Kidney (tissue), 14 donors: ENCODE results near the gene AIFM1. TPM values are rescaled to one million over a fixed set of nuclear protein-coding genes. Genes with fewer than 3 reads are reported as not detected.
A peak's percentile ranks its signal among the peaks of the same experiment; 100 is the strongest.

Experiments used
- DNase-seq, 5 donors: peaks; one replicate each; pipeline ENCODE4 v3.0.0-alpha.2; 2013 to 2020
- FAIRE-seq: peaks from 2 replicates; lab custom pipeline; 2012; peaks lifted over from hg19 to GRCh38; lab: Jason Lieb, UNC
- H3K27ac ChIP-seq, 2 donors: one replicate each; pipeline ENCODE4 v1.7.0; 2013; ENCODE audit warnings: low read depth in 2 of 2, low read length in 2 of 2, inconsistent platforms in 1 of 2
- H3K27me3 ChIP-seq: one replicate; pipeline ENCODE4 v1.7.1; 2013; ENCODE audit warnings: low read length, inconsistent platforms; ENCODE audit not compliant: control insufficient read depth, insufficient read depth
- H3K36me3 ChIP-seq, 3 donors: one replicate each; pipeline versions ENCODE4 v1.7.0 to v1.7.1; 2013; ENCODE audit warnings: low read length in 3 of 3, control low read depth in 1 of 3, inconsistent platforms in 1 of 3; ENCODE audit not compliant: insufficient read depth in 3 of 3, control insufficient read depth in 2 of 3
- H3K4me1 ChIP-seq, 3 donors: one replicate each; pipeline versions ENCODE4 v1.7.0 to v1.7.1; 2013; ENCODE audit warnings: low read length in 3 of 3, inconsistent platforms in 1 of 3, low read depth in 1 of 3; ENCODE audit not compliant: control insufficient read depth in 2 of 3, insufficient read depth in 2 of 3
- H3K4me3 ChIP-seq, 3 donors: one replicate each; pipeline versions ENCODE4 v1.7.0 to v1.8.1; 2013; ENCODE audit warnings: low read length in 3 of 3, control low read depth in 1 of 3, inconsistent platforms in 1 of 3
- H3K9ac ChIP-seq, 3 donors: one replicate each; pipeline versions ENCODE4 v1.7.0 to v1.7.1; 2013; ENCODE audit warnings: low read length in 3 of 3, control low read depth in 1 of 3, inconsistent platforms in 1 of 3
- H3K9me3 ChIP-seq, 3 donors: one replicate each; pipeline versions ENCODE4 v1.7.0 to v1.7.1; 2013; ENCODE audit warnings: low read length in 3 of 3, control low read depth in 1 of 3, inconsistent platforms in 1 of 3; ENCODE audit not compliant: control insufficient read depth in 2 of 3, insufficient read depth in 1 of 3
- intact Hi-C: fragments of 100-400 bp; cut with DNase I; formaldehyde crosslinking; loops from one replicate; pipeline ENCODE4 v1.11.1; 2022
- polyA plus RNA-seq: library from polyadenylated mRNA; stranded (reverse); fragments of 350-450 nt; fragmentation: Illumina TruSeq; extraction: RNeasy Lipid Tissue Mini Kit (QIAGEN cat#74804); gene quantifications from one replicate; pipeline ENCODE4 v1.2.3, GENCODE V29; 2014; ENCODE audit warnings: low read depth, low replicate concordance; ENCODE audit not compliant: insufficient read depth
- total RNA-seq: library from RNA; stranded (reverse); fragmentation: NEBNext Ultra II Directional; extraction: Animal tissue kit (Norgen Biotek cat#: 25700); gene quantifications from one replicate; pipeline ENCODE4 v1.2.1, GENCODE V29; 2021
- TF ChIP-seq, protein P1 (sequence below): IDR thresholded peaks from 3 replicates; pipeline ENCODE4 v1.5.1; 2012; ENCODE audit warnings: mild to moderate bottlenecking, moderate library complexity, borderline replicate concordance; ENCODE audit not compliant: insufficient read depth; ENCODE audit errors: extremely low read depth
- donor health status: control.
- donor health status: control.
- donor health status: control.
- donor health status: control.
- donor health status: control.
- donor health status: DM: yes; HTN: yes; CAD: no.
- donor health status: Normal renal cell carcinoma (clear cell type).

AIFM1 gene
- total and polyA plus RNA-seq, 2 donors from 2014 or later = 55.0 to 255 TPM

DNA sequence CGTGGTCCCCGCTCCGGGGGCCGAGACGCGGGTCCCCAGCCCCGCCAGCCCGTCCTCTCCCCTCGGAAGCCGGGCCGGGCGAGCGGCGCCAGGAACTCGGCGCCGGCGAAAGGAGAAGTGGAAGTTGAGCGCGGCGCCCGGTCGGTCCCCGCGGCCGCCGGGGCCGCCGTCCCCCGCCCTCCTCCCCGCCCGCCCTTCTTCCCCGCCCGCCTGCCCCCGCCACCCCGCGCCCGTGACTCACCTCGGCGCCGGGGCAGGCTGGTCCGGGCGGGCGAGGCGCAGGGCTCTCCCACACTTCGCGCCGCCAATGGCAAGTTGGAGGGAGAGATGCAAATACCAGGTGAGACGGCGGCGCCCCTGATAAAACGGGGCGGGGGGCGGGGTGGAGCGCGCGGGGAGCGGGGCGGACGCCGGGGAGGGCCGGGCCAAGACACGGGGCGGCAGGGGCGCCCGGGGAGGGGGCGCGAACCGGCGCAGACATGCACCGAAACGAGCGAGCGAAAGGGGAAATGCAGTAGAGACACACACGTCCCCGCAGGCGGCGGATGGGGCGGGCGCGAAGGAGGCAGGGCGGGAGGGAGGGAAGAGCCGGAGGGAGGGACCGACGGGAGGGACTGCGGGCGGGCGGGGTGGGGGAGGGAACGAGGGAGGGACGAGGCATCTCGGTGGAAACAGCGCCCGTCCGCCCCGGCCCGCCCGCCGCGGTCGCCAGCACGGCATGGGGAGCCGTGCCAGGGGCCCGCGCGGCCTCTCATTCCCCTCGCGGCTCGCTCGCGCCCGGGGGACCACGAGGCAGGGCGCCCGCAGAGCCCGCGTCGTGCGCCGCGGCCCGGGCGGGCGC is 55.0 kb downstream of the AIFM1 start, which contains the start of gene ELF4:
ELF4 (minus strand) TSS at position 119 of the 841 bp plus-strand sequence. CDS start 29,167 bp downstream, outside the sequence.
- intact Hi-C loops = no loop called here
- TF ChIP-seq, protein P1, sequence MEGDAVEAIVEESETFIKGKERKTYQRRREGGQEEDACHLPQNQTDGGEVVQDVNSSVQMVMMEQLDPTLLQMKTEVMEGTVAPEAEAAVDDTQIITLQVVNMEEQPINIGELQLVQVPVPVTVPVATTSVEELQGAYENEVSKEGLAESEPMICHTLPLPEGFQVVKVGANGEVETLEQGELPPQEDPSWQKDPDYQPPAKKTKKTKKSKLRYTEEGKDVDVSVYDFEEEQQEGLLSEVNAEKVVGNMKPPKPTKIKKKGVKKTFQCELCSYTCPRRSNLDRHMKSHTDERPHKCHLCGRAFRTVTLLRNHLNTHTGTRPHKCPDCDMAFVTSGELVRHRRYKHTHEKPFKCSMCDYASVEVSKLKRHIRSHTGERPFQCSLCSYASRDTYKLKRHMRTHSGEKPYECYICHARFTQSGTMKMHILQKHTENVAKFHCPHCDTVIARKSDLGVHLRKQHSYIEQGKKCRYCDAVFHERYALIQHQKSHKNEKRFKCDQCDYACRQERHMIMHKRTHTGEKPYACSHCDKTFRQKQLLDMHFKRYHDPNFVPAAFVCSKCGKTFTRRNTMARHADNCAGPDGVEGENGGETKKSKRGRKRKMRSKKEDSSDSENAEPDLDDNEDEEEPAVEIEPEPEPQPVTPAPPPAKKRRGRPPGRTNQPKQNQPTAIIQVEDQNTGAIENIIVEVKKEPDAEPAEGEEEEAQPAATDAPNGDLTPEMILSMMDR = no peak
- no peak for FAIRE-seq
- DNase-seq = peak in 4 of 5 donors; percentile 44 to 86 (median 67)
- Histone ChIP-seq H3K27ac (peak within 1 kb of the TSS; percentile 57 to 77), H3K4me1 (peaks cover 0 to 3% (median 0%) of the 10 kb centered on the region in 3 donors), H3K9me3 (no peaks in the 10 kb centered on the region), H3K9ac (peak within 1 kb of the TSS in 2 of 3 donors; percentile 24 to 55), H3K27me3 (no peaks in the 10 kb centered on the region), H3K36me3 (no peaks in the 10 kb centered on the region), H3K4me3 (peak within 1 kb of the TSS in 2 of 3 donors; percentile 45 to 55)

DNA sequence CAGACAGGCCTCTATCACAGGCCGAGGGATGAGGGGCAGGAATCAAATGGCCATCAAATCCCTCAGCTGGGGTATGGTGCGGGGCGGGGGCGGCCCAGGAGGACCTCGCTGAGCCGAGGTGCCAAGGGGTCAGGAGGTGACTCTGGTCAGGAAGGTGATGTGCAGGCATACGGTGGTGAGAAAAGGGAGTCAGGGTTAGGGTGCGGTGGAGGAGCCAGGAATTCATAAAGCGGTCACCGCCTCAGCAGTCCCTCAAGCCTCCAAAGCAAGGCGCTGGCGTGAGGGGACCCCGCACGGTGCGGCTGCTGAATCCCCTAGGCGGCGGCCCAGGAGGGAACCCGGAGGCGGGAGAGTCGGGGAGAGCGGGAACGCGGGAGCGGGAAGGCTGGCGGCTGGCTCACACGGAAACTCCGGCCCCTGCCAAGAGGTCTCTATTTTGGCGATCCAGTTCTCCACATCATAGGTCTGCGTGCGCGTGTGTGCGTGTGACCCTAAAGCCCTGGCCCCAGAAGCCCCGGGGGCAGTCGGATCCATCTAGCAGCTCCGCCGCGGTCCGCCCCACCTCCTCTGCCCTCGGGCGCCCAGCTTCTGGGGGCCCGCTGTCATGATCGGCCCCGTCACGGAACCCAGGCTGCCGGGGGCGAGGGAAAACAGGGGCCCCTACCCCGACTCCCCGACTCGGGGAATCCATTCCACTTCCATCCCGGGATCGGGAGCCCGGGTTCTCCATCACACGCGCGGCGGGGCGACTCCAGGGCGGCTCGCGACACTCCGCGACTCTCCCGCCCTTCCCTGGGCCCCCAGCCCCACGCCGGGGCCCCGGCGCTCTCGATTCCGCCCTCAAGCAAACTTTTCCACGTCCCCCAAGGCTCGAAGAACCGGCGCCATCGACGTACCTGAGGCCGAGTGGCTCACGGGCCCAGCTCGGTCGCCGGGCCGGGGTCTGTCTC is 55.9 kb downstream of the AIFM1 start:
- TF ChIP-seq, protein P1 = no peak

DNA sequence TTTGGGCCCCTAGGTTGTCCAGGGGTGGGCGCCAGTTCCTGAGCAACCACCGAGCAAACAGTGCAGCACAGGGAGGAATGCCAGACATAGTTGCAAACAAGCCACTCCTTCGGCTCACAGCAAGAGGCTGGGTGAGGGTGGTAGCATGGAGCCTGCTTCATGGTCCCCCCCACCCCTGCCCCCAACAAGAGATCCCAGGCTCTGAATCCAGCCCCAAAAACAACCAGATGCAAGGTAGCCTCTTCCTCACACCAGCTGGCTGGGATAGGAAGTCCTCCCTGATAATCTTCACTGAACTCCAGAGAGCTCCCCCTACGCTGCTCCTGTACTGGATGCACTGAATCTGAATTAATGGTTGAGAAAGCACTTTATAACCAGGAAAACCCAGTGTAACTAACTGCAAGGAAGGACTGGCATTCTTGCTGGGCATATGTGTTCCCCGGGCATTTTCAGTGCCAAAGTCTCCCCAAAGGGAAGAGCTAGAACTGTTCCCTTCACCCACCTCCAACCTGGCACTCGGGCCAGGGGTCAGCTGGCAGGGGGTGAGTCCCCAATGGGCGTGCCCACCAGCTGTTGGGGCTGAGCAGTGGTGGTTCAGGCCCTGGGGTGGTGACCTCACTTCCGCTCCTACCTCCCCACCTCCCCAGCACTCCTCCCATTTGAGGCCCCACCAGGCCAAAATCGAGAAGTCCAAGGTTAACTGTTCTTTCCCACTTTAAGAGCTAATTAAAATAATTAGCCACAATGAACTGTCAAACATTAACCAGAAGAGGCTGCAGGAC is 56.8 kb downstream of the AIFM1 start:
- intact Hi-C loops = no loop called here
- peak in 2 of 5 donors; percentile 57 to 85 for DNase-seq
- TF ChIP-seq, protein P1 = no peak
- Histone ChIP-seq H3K36me3 (no peaks in the 10 kb centered on the region), H3K27ac (peak overlapping the region; percentile 32 to 77), H3K9ac (peak overlapping the region in 2 of 3 donors; percentile 24 to 55), H3K9me3 (no peaks in the 10 kb centered on the region), H3K27me3 (no peaks in the 10 kb centered on the region), H3K4me3 (peak overlapping the region in 2 of 3 donors; percentile 45 to 55), H3K4me1 (peaks cover 0 to 3% (median 0%) of the 10 kb centered on the region in 3 donors)
- FAIRE-seq = no peak

More for the DNA sequence above, 55.9 kb downstream of the AIFM1 start:
- H3K36me3 ChIP-seq = no peaks in the 10 kb centered on the region
- FAIRE-seq (no peak), DNase-seq (peak in 2 of 5 donors; percentile 61 to 76)
- peak overlapping the region in 2 of 3 donors; percentile 24 to 55 for H3K9ac ChIP-seq
- peak overlapping the region in 2 of 3 donors; percentile 45 to 55 for H3K4me3 ChIP-seq
- H3K4me1 ChIP-seq = peaks cover 0 to 3% (median 0%) of the 10 kb centered on the region in 3 donors
- no peaks in the 10 kb centered on the region for H3K27me3 ChIP-seq
- intact Hi-C loops = no loop called here
- H3K27ac ChIP-seq = peak overlapping the region; percentile 57 to 77
- H3K9me3 ChIP-seq = no peaks in the 10 kb centered on the region
